GM21737 (cell line): Measurements from ENCODE around the gene CSTPP1.
"Not testable (repeated sequence)": the region's sequence is repeated elsewhere in the genome, so short reads cannot be mapped to it uniquely, and the experiment has no call there.

Experiments
- ATAC-seq: cut with Tn5 transposase; IDR thresholded peaks from one replicate; pipeline ENCODE4 v1.9.1; 2021; ENCODE audit warnings: mild to moderate bottlenecking, moderate library complexity; ENCODE audit not compliant: unreplicated experiment

The CSTPP1 gene

DNA sequence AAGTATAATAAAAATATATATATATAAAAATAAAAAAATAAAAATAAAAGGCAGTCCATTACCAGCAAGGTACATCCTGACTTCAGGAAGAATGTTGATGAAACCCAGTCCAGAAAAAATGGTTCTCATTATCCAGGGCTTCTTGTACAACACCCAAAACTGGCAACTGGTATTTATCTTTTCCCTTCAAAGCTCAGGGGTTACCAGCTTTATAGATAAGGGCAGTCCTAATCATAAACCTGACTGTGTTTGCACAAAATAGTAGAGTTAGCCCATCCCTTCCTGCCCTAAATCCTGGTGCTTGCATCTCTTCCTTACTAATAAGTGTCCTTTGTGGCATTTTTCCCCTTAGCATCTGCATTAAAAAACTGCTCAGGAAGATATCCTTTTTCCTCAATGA is 97.5 kb downstream of the CSTPP1 start:
- ATAC-seq, result no peak

DNA sequence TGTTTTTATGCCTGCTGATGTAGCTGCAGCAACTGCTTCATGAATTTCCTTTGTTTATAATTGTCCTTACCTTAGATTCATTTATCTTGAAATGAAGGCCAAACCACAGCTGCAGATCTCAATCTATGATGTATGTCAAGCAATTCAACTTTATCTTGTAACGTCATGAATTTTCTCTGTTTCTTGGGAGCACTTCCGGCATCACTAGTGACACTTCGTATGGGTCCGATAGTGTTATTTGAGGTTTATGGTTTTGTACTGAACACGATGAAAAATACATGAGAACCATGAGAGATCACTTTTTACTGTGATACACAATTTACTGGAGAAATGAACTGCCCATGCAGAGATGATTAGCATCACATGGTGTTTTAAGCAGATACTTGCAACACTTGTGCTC is 98.5 kb downstream of the CSTPP1 start:
- ATAC-seq, result no peak

DNA sequence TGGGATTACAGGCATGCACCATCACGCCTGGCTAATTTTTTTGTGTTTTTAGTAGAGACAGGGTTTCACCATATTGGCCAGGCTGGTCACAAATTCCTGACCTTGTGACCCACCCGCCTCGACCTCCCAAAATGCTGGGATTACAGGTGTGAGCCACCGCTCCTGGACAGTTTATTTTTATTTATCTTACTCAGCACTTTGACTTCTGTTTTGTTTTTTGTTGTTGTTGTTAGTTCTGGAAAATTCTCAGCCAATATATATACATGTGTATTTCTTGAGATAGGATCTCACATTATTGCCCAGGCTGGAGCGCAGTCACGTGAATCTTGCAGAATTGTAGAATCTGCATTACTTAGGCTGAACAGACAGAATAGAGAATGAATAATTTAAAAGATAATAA is 107.6 kb downstream of the CSTPP1 start:
- ATAC-seq, result no peak

DNA sequence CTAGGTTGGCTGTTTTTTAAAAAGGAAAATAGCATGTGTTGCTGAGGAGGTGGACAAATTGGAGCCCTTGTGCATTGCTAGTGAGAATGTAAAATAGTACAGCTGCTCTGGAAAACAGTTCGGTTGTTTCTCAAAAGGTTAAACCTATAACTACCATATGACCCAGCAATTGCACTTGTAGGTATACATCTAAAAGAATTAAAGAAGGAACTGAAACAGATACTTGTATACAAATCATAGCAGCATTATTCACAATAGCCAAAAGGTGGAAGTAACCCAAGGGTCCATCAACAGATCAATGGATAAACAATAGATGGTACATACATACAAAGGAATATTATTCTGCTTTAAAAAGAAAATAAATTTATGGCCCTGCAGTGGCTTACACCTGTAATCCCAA is 111.4 kb downstream of the CSTPP1 start:
- ATAC-seq, result no peak

DNA sequence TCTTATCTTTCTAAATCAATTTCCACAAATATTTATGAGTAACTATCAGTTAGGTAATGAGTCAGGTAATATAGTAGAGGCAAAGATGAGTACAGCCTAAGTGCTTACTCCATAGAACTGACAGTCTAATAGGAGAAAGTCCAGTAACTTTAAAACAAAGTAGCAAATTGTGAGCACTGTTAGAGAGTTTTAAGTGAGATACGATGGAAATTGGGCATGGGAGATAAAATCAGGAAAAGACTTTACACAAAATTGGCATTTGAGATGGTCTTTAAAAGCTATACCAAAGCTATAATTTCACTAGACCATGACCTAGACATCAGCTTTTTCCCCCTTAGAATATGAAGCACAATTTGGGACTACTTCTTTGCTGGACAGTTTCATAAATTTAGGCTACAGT is 113.7 kb downstream of the CSTPP1 start:
- no peak for ATAC-seq

DNA sequence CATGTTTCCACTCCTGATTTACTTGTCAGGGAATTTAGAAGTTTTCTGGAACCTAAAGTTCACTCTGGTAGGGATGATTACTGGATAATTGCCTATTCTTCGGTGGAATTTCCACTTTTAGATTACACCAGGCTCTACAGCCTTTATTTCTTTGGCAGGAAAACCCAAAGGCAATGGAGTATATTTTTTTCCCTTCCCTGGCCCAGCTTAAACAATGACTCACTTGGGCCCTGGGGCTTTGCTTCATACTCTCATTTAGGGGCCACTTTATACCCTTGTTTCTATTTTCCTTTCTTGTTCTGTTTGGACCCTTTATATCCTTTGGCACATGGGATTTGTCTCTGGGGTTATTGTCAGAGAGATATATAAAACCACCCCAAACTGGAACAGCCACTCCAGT is 114.7 kb downstream of the CSTPP1 start:
- ATAC-seq, result no peak

DNA sequence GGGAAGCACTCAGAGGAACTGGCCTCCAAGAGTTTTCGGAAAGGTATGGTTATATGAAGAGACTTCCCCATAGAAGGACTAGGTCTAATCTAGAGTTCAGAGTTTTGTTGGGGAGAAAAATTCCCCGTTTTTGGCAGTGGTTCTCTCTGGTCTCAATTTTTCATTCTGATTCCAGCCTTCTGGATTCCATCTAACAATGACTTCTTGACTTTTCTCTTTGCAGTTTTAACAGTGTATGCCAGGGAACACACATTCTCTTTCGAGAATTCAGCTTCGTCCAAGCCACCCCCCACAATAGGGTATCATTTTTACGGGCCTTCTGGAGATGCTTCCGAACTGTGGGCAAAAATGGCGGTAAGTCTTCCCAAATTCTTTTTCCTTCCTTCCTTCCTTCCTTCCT is 115.6 kb downstream of the CSTPP1 start:
- no peak for ATAC-seq

DNA sequence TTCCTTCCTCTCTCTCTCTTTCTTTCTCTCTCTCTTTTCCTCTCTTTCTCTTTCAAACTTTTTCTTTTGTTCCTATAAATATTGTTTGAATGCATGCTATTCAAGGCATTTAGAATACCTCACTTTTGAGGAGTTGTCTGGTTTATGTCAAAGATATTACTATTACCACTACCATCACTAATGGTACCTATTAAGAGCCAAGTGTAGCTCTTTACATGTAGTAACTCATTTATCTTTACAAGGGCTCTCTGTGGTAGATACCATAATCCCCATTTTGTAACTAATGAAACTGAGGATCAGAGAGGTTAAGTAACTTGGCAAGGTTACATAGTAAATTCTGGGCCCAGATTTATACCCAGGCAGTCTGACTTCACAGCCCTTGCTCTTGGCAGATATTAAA is 116.0 kb downstream of the CSTPP1 start:
- no peak for ATAC-seq

DNA sequence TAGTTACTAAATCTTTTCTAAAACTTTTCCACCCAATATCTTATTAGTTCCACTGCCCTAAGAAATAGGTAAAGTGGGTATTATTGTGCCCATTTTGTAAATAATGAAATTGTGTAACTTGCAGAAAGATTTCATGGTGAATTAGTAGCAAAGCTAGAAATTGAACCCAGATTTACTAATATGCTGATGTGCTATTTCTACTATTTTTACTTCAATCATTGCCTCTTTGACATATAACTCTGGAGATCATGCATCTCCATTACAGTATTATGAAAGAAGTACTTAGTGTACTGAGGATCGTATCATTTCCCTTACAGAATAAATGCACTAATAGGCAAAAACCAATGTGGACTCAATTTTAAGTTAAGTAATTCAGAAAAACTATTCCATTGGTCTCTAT is 119.0 kb downstream of the CSTPP1 start:
- no peak for ATAC-seq

DNA sequence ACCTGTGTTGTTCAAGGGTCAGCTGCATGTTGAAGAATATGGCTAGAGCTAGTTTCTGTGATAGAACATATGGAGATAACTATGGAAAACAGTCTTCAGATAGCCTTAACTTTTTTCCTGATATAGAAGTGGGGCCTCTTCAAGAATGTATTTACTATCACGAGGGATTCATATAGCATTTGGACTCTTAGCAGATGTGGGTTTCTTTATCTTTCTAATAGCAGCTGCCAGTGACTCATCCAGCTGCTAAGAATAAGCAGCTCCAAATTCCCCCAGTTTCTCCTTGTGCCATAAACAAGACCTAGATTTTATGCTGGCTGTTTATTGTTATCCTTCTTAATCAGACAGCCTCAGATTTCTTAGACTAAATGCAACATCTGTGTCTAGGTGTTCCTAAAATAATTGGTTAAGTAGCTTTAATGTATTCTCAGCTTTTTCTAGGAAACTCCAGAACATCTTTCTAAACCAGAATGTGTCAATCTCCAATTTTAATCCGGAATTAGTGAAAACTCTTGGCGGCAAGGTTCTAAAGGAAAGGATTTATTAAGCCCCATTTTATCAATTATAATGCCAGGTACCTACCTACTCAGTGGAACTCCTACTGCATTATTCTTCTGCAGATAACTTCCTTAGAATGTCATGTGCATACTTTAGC is 119.8 kb downstream of the CSTPP1 start:
- ATAC-seq, result no peak

DNA sequence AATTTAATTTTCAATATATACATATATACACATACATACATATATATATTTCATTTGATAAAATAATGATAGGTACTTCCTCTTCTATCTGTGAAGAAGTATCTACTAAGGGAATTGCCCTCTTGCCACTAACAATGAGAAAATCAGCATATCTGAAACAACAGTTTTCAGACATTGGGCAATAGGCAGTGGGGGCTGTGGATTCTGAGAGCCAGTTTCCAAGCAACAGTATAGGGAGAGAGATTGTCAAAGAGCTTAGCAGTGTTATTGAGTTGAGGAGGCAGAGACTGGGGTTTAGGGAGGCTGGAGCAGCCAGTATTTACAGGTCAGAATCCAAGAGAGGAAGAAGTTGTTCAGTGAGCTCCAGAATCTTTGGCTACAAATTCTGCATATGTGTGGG is 120.8 kb downstream of the CSTPP1 start:
- ATAC-seq, result no peak

DNA sequence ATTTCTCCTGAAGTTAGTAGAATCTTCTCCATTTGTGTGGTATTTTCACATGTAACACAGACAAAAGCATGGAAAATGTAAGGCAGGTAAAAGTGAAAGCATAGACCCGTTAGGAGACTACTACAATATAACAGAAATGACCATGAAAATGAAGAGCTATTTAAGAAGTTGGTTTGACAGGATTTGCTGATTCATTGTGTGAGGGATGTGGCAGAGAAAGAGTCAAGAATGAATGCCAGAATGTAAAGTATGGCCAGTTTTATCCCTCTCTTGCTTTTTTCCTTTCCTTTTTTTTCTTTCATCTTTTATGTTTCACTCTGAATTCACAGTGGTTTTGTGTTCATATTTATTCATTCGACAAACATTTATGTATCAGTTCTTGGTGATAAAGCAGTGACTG is 124.2 kb downstream of the CSTPP1 start:
- no peak for ATAC-seq

DNA sequence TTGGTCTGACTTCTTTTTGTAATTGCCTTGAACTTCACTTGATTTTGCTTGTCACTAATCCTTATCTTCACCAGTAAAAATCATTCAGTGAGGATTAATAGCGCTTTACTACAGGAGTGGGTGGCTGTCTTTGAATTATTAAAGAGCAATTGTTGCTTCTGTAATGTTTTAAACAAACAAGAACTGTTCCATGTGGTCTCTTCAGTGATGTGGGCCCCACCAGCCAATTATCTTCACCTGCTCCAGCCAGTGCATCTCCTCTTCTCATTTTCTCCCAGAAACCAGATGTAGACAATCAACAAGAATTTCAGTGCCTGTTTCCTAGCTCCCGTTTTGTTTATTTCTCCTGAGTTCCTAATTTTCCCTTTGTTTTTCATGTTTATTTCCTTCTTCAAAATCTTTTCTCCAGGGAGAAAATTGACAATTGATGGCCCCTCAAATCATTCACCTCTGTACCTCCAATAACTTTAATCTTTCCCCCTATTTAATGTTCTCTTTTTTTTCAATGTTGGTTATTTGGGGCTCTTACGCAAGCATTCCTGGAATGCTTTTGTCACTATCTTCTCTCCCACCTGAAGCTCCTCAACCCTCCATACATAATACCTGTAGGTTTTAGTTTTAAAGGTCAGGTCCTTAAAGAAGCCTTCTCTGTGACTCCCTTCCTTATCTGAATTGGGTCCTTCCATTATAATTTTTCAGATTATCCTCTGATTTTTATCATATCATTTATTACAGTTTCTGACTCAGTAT is 125.0 kb downstream of the CSTPP1 start:
- ATAC-seq, result no peak

DNA sequence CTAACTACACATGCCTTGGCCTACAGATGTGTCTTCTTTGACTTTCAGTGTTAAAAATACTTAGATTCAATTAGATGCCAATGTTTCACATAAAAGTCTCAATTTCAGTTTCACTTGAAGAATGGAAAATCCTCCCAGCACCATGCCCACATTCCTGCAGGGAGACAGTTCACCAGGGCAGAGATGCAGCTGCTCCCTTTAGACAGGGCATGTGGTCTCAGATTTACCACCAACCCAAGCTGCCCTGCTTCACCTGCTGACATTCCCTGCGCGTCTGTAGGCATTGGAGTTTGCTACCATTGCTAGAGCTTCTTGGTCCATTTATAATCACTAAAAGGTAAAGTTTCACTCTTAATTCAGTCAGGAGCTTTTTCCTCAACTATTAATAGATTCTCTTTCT is 126.2 kb downstream of the CSTPP1 start:
- ATAC-seq, result no peak

DNA sequence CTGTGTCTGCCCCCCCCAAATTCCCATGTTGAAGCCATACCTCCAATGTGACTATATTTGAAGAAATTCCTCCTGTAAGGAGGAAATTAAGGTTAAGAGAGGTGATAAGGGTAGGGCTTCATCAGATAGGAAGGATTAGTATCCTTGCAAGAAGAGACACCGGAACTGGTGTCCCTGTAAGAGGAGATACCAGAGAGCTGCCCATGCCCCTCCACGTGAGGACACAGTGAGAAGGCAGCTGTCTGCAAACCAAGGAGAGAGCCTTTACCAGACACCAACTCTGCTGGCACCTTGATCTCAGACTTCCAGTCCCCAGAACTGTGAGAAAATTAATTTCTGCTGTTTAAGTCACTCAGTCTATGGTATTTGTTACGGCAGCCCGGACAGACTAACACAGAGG is 130.8 kb downstream of the CSTPP1 start:
- no peak for ATAC-seq

DNA sequence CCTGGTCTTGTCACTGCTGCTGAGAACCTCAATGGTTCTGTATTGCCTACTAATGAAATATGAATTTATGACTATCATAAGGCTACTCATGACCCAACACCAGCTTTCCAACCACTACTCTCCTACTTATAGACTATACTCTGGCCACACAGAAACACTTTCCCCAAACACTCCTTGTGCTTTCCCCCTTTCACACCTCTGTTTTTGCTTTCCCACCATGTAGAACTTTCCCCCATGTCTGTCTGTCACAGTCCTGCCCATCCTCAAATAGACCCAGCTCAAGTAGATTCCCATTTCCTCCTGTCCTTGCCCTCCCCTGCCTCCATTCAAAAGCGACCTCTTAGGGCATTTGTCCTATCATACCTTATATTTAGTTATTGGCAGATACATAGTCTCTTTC is 134.2 kb downstream of the CSTPP1 start:
- no peak for ATAC-seq

DNA sequence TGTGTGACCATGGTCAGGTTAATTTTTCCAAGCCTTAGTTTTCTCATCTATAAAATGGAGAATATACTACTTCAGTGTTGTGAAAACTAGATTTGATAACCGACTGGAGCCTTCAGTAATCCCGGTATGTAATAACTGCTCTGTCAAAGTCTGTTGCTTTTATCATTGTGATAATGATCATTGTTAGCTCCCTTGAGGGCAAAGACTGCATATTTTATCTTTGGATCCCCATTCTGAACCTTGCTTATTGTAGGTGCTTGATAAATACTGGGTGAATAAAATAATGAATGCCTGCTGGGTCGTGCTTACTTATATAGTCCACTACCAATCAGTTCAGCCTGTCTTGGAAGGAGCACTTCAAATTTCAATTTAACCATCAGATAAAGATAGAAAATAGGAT is 134.8 kb downstream of the CSTPP1 start:
- ATAC-seq, result no peak

DNA sequence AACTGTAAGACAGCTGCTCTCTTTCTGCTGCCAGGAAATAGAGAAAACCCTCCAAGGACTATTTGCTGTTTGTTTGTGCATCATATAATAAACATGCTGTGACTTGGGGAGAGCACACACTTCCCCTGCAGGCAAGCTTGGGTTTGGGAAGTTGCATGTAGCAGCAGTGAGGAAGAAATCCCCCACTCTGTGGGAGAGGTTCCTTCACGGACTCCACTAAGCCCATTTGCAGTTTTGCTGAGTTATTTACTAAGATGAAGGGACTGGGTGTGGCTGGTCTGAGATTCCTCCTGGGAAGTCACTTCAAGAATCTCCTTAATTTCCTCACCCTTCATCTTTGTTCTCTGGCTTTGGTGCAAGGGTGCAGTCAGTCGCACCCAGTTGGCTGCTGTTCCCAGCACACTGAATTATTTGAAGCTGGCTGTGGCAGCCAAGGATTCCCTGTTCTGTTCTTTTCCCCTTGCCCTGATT is 135.3 kb downstream of the CSTPP1 start:
- ATAC-seq, result no peak

DNA sequence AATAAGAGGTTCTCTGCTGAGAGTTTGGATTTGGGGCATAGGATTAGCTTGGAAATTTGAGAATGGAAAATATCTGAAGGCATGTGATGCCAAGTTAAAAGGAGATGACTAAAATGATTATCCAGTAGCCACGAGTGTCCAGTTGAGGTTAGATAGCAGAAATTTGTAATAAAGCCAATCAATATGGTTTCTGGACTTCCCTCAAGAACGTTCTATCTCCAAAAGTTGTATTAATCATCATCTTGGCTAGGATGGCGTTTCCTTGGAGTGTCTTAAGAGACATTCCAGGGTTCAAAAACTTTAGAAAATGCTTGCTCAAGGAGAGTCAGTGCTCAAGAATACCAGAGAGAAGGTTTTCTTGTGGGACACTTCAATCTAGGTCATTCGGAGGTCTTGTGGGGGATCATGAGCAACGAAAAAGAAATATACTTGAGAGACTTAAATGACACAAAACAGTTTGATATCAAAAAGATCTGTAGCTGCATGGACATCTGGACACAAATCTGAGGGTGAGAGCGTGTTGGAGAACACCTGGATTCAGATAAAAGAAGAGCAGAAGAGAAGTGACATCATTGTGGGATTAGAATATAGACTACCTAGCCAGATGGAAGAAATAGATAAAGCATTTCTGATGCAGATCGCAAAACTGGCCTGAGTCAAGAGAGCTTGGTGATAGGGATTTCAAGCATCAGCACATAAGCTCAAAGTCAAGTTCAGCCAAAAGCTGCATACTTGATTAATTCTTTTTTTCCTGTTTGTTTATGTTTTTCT is 142.4 kb downstream of the CSTPP1 start:
- ATAC-seq, result no peak

DNA sequence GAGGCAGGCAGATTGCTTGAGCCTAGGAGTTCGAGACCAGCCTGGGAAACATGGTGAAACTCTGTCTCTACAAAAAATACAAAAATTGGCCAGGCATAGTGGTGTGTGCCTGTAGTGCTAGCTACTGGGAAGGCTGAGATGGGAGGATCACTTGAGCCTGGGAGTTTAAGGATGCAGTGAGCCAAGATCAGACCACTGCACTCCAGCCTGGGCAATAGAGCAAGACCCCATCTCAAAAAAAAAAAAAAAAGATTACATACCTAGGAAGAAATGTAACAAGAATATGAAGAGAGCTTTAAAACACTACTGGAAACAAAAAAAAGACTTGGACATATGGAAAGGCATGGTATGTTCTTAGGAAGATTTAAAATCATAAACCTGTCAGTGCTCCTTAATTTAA is 144.2 kb downstream of the CSTPP1 start:
- not testable (repeated sequence) for ATAC-seq

DNA sequence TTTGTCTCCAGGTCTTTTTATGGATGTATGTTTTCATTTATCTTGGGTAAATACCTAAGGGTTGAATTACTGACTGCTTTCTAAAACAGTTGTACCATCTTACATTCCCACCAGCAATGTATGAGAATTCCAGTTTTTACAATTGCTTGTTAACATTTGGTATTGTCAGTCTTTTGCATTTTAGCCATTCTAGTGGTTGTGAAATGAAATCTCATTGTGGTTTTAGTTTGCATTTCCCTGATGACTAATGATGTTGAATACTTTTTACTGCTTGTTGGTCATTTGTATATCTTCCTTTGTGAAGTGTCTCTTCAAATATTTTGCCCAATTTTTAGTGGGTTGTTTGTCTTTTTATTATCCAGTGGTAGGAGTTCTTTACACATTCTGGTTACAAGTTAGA is 147.4 kb downstream of the CSTPP1 start:
- no peak for ATAC-seq

DNA sequence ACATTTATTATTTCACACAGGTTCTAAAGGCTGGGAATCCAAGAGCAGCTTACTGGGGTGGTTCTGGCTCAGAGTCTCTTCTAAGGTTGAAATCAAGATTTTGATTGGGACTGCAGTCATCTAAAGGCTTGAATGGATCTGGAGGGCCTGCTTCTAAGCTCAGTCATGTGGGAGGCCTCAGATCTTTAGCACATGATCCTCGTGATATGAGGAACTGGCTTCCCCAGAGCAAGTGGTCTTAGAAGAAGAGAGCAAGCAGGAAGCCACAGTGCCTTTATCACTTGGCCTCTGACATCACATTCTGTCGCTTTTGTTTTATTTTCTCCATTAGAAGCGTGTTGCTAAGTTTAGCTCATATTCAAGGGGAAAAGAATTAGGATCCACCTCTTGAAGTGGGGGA is 151.2 kb downstream of the CSTPP1 start:
- no peak for ATAC-seq
